Fibroblast of lung (primary cell): ENCODE data around the gene AQP9.

Experiments used
- CTCF ChIP-seq, 2 donors: IDR thresholded peaks in 1 of 2; conservative IDR thresholded peaks in 1 of 2; 1 replicate in 1 of 2; 2 replicates in 1 of 2; pipeline ENCODE4 v1.5.1; 2011 to 2012; ENCODE audit warnings: low read length in 2 of 2, control low read depth in 1 of 2, inconsistent platforms in 1 of 2, low read depth in 1 of 2, mild to moderate bottlenecking in 1 of 2
- EZH2 ChIP-seq: IDR thresholded peaks from 2 replicates; pipeline ENCODE4 v1.5.1; 2012; ENCODE audit warnings: low read length, control low read depth, mild to moderate bottlenecking; ENCODE audit errors: missing control alignments

DNA sequence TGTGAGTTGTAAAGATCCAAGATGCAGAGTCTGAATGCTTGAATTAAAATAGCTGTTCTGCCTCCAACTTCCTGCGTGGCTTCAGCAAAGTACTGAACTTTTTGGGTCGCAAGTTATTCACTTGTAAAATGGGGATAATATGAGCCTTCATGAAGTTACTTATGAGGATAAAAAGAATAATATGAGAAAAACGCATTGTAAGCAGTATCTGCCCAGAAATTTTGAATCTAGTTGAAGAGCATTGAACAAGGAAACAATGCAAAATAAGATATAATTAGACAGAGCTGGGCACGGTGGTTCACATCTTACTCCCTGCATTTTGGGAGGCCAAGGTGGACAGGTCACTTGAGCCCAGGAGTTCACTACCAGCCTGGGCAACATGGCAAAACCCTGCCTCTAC is 37.8 kb downstream of the AQP9 start:
- TF ChIP-seq CTCF (conservative IDR thresholded peaks at IDR 0.05 in 1 of 2, IDR thresholded peaks at IDR 0.05 in 1 of 2; ENCODE audit: low read depth in 1 of 2, low read length in 2 of 2) (no peak), EZH2 (no peak)
